ENCODE measurements around the gene PSD2. TPM values are rescaled to one million over a fixed set of nuclear protein-coding genes. Genes with fewer than 3 reads are reported as not detected.

Gene PSD2
- total RNA-seq, 1 experiment from 2014 or later: 0.22 TPM

GRCh38 chr5:139746691-139747582 lies 48.7 kb upstream of the PSD2 start:
- Mint-ChIP-seq H3K36me3 (ENCODE audit: insufficient read depth in 1 of 3, low read depth in 3 of 3) (no peaks in the 10 kb centered on the region; a peak in 1 of 7 replicates), H3K9me3 (peaks cover 0 to 3% of the 10 kb centered on the region in 2 experiments; a peak in 2 of 5 replicates), H3K27ac (no peak overlapping the region; a peak in 1 of 7 replicates), H3K4me3 (peak overlapping the region; percentile 47 to 83), H3K4me1 (peaks cover 52% of the 10 kb centered on the region in 2 experiments), H3K27me3 (ENCODE audit: low read depth) (peaks cover 86% of the 10 kb centered on the region)
- DNase-seq: peak; percentile 60
- Histone ChIP-seq H3K27me3 (ENCODE audit: insufficient read depth, low read length) (peaks cover 21% of the 10 kb centered on the region; the same call in 1 of the 2 replicates), H3K79me1 (ENCODE audit: insufficient read depth, low read depth, low read length, poor library complexity, severe bottlenecking) (no peaks in the 10 kb centered on the region), H2BK20ac (ENCODE audit: low read depth, low read length, poor library complexity, severe bottlenecking) (no peak overlapping the region), H2BK15ac (ENCODE audit: low read depth, low read length) (no peak overlapping the region), H3K14ac (ENCODE audit: insufficient read depth, low read length) (no peak overlapping the region; the same call in 1 of the 2 replicates), H4K91ac (ENCODE audit: insufficient read length, low read depth, low read length) (no peak overlapping the region), H2BK12ac (ENCODE audit: insufficient read length, low read depth, low read length) (no peak overlapping the region), H3K18ac (ENCODE audit: insufficient read length, low read depth, low read length) (peak overlapping the region; percentile 65), H3K23me2 (ENCODE audit: insufficient read length, low read depth, low read length, poor library complexity, severe bottlenecking) (peaks cover 27% of the 10 kb centered on the region), H3K27ac (ENCODE audit: insufficient read length, low read depth, low read length) (no peak overlapping the region), H3K4ac (ENCODE audit: low read depth, low read length) (no peak overlapping the region), H2BK5ac (ENCODE audit: insufficient read length, low read length) (no peak overlapping the region), H4K5ac (ENCODE audit: insufficient read length, low read depth, low read length) (no peak overlapping the region), H3K4me1 (ENCODE audit: insufficient read depth, low read length) (peaks cover 6% of the 10 kb centered on the region; the same call in 1 of the 2 replicates), H3K23ac (ENCODE audit: insufficient read length, low read depth, low read length) (no peak overlapping the region), H4K8ac (replicated peaks; ENCODE audit: insufficient read length, low read depth, low read length) (no peak overlapping the region), H3K9me3 (ENCODE audit: control insufficient read depth, low read depth, low read length) (no peaks in the 10 kb centered on the region), H3T11ph (ENCODE audit: low read length) (no peak overlapping the region), H3K79me2 (ENCODE audit: insufficient read depth, low read length) (no peaks in the 10 kb centered on the region), H3K4me2 (ENCODE audit: insufficient read depth, insufficient read length, low read length) (peak overlapping the region; percentile 68), H4K20me1 (ENCODE audit: control insufficient read depth, insufficient read depth, insufficient read length) (no peaks in the 10 kb centered on the region), H2BK120ac (ENCODE audit: low read depth, low read length, poor library complexity, severe bottlenecking) (no peak overlapping the region), H3K56ac (ENCODE audit: insufficient read length, low read depth, low read length) (no peak overlapping the region), H3K9ac (ENCODE audit: extremely low read depth, insufficient read length, low read length) (no peak overlapping the region), H2AFZ (ENCODE audit: low read length) (no peak overlapping the region), H2AK5ac (ENCODE audit: insufficient read length, low read length) (no peak overlapping the region)
- WGBS (ENCODE audit: extremely low coverage, insufficient read length, low lambda C conversion rate): no CpG with 5 or more reads among the region's 44 CpGs
- TF ChIP-seq CTCF (conservative IDR thresholded peaks at IDR 0.05): no peak

Data from H9 (cell line).